LNCAP (cell line): ENCODE results near the gene SENP5.

Experiments
- CTCF ChIP-seq: fragments of 450-650 bp; IDR thresholded peaks from 2 replicates; pipeline ENCODE4 v1.5.1; 2017; ENCODE audit warnings: mild to moderate bottlenecking

The SENP5 gene

GRCh38 chr3:196942915-196943277, 75.2 kb downstream of the SENP5 start:
- no peak for TF ChIP-seq CTCF

- no peak for TF ChIP-seq CTCF
Measured at GRCh38 chr3:196947136-196947859, 79.6 kb downstream of the SENP5 start.

GRCh38 chr3:196947860-196948441, 80.2 kb downstream of the SENP5 start:
- no peak for TF ChIP-seq CTCF

- no peak for TF ChIP-seq CTCF
Measured at GRCh38 chr3:196948442-196949284, 80.9 kb downstream of the SENP5 start.

GRCh38 chr3:196949285-196949619, 81.5 kb downstream of the SENP5 start:
- no peak for TF ChIP-seq CTCF

- no peak for TF ChIP-seq CTCF
Measured at GRCh38 chr3:196949750-196950149, 82.0 kb downstream of the SENP5 start.

- TF ChIP-seq CTCF: no peak
Measured at GRCh38 chr3:196951371-196951770, 83.7 kb downstream of the SENP5 start.
